ENCODE measurements around the gene FAM53B.

GRCh38 chr10:124596962-124597845 is 147.0 kb downstream of the FAM53B start:
- no peak for TF ChIP-seq GATA3 (IDR thresholded peaks at IDR 0.05; ENCODE audit: low read depth, low read length)
- TF ChIP-seq GATA2 (IDR thresholded peaks at IDR 0.05; ENCODE audit: low read depth, low read length), result no peak

Measured in SH-SY5Y (cell line).